HuH-7.5 (cell line): Measurements from ENCODE around the gene FOXL3.

Experiments
- DNase-seq: peaks from one replicate; pipeline ENCODE4 v3.0.0; 2011; ENCODE audit warnings: low spot score

The FOXL3 gene

GRCh38 chr7:302054-302992 lies 12.4 kb downstream of the FOXL3 start:
- DNase-seq: no peak

GRCh38 chr7:303425-303824 lies 13.5 kb downstream of the FOXL3 start:
- DNase-seq: no peak

- DNase-seq: no peak
Observed at GRCh38 chr7:303884-304573, 14.1 kb downstream of the FOXL3 start.

GRCh38 chr7:304574-305409 lies 14.8 kb downstream of the FOXL3 start:
- DNase-seq: no peak

- DNase-seq: no peak
Observed at GRCh38 chr7:305410-306151, 15.6 kb downstream of the FOXL3 start.

- no peak for DNase-seq
Observed at GRCh38 chr7:307970-308369, 18.0 kb downstream of the FOXL3 start.

- no peak for DNase-seq
Observed at GRCh38 chr7:309586-310228, 19.7 kb downstream of the FOXL3 start.

- no peak for DNase-seq
Observed at GRCh38 chr7:311131-311680, 21.2 kb downstream of the FOXL3 start.

GRCh38 chr7:311796-312195 lies 21.8 kb downstream of the FOXL3 start:
- no peak for DNase-seq

- no peak for DNase-seq
Observed at GRCh38 chr7:312424-312823, 22.5 kb downstream of the FOXL3 start.

- DNase-seq: no peak
Observed at GRCh38 chr7:314853-315252, 24.9 kb downstream of the FOXL3 start.

GRCh38 chr7:315516-316265 lies 25.7 kb downstream of the FOXL3 start:
- DNase-seq: no peak

- DNase-seq: no peak
Observed at GRCh38 chr7:317643-318405, 27.9 kb downstream of the FOXL3 start.

- DNase-seq: no peak
Observed at GRCh38 chr7:318476-318875, 28.5 kb downstream of the FOXL3 start.

- DNase-seq: peak; percentile 54
Observed at GRCh38 chr7:318878-319661, 29.1 kb downstream of the FOXL3 start.

GRCh38 chr7:320297-320696 lies 30.3 kb downstream of the FOXL3 start:
- DNase-seq: no peak

- DNase-seq: peak; percentile 77
Observed at GRCh38 chr7:322111-322671, 32.2 kb downstream of the FOXL3 start.

- DNase-seq: no peak
Observed at GRCh38 chr7:322708-323111, 32.7 kb downstream of the FOXL3 start.
